HepG2 (cell line): Measurements from ENCODE around the gene LIMS2.

Experiments used
- AHR ChIP-seq: IDR thresholded peaks from 2 replicates; pipeline ENCODE4 v1.6.1; 2018; ENCODE audit warnings: missing genetic modification reagents, missing compliant biosample characterization
- ETV6 ChIP-seq: sonication (generic); formaldehyde crosslinking; conservative IDR thresholded peaks from 2 replicates; pipeline ENCODE4 v1.4.0; 2020; ENCODE audit warnings: missing genetic modification reagents
- EZH2 ChIP-seq: conservative IDR thresholded peaks from 2 replicates; pipeline ENCODE4 v1.6.1; 2012; ENCODE audit warnings: mild to moderate bottlenecking, low read depth, low read length, moderate library complexity
- KMT2B ChIP-seq: IDR thresholded peaks from 2 replicates; pipeline ENCODE4 v1.6.1; 2016; ENCODE audit warnings: missing genetic modification reagents, missing compliant biosample characterization
- NFRKB ChIP-seq: fragments of 450-650 bp; IDR thresholded peaks from 2 replicates; pipeline ENCODE4 v1.6.1; 2017
- POLR2AphosphoS2 ChIP-seq: IDR thresholded peaks from 2 replicates; pipeline ENCODE4 v1.6.1; 2011; ENCODE audit warnings: low read depth, low read length, improper control_type of control experiment
- POLR2AphosphoS5 ChIP-seq: IDR thresholded peaks from 2 replicates; pipeline ENCODE4 v1.6.1; 2012; ENCODE audit warnings: low read depth, low read length
- SIN3B ChIP-seq: fragments of 150-350 bp; IDR thresholded peaks from 2 replicates; pipeline ENCODE4 v1.6.1; 2014; ENCODE audit warnings: low read length
- ZBTB1 ChIP-seq: sonication (generic); formaldehyde crosslinking; IDR thresholded peaks from 2 replicates; pipeline ENCODE4 v1.4.0; 2020; ENCODE audit warnings: missing genetic modification reagents, borderline replicate concordance
- TF ChIP-seq, protein P1 (sequence below): sonication (generic); formaldehyde crosslinking; IDR thresholded peaks from 2 replicates; pipeline ENCODE4 v1.5.0; 2020; ENCODE audit warnings: mild to moderate bottlenecking, missing genetic modification reagents, moderate library complexity

DNA sequence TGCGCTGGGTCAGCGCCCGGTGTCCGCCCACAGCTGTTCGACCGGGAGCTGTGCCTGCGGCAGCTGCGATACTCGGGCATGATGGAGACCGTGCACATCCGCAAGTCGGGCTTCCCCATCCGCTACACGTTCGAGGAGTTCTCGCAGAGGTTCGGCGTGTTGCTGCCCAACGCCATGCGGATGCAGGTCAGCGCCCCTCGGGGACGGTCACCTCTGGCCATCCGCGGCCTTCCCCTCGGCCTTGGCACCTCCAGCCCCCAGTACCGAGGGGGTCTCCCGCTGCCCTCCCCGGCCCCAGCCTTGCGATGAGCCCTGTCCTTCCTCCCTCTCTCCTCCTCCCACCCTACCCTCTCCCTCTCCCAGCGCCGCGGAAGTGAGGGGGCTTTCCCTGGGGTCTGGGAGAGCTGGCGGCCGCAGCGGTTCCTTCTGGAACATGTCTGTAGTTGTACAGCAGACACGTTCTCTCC is 82.5 kb downstream of the LIMS2 start:
- TF ChIP-seq KMT2B (CRISPR knock-in tag) (no peak), ETV6 (CRISPR knock-in tag) (no peak), EZH2 (no peak), POLR2AphosphoS2 (no peak), ZBTB1 (CRISPR knock-in tag) (no peak), NFRKB (no peak), SIN3B (no peak), AHR (CRISPR knock-in tag) (no peak), POLR2AphosphoS5 (no peak)
- TF ChIP-seq, protein P1, sequence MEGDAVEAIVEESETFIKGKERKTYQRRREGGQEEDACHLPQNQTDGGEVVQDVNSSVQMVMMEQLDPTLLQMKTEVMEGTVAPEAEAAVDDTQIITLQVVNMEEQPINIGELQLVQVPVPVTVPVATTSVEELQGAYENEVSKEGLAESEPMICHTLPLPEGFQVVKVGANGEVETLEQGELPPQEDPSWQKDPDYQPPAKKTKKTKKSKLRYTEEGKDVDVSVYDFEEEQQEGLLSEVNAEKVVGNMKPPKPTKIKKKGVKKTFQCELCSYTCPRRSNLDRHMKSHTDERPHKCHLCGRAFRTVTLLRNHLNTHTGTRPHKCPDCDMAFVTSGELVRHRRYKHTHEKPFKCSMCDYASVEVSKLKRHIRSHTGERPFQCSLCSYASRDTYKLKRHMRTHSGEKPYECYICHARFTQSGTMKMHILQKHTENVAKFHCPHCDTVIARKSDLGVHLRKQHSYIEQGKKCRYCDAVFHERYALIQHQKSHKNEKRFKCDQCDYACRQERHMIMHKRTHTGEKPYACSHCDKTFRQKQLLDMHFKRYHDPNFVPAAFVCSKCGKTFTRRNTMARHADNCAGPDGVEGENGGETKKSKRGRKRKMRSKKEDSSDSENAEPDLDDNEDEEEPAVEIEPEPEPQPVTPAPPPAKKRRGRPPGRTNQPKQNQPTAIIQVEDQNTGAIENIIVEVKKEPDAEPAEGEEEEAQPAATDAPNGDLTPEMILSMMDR (CRISPR knock-in tag), result no peak
